Keratinocyte (primary cell): ENCODE measurements around the gene SHOC1. TPM values are rescaled to one million over a fixed set of nuclear protein-coding genes. Genes with fewer than 3 reads are reported as not detected.
A peak's percentile ranks its signal among the peaks of the same experiment; 100 is the strongest.

Experiments used
- DNase-seq: peaks from one replicate; pipeline ENCODE4 v3.0.0-alpha.2; 2011; ENCODE audit warnings: low read depth, missing footprints, low spot score
- FAIRE-seq: peaks from 2 replicates; lab custom pipeline; 2011; peaks lifted over from hg19 to GRCh38; lab: Jason Lieb, UNC
- H2AFZ ChIP-seq: 2 replicates; pipeline ENCODE4 v1.6.0; 2012; ENCODE audit warnings: low read length, control low read depth, inconsistent platforms; ENCODE audit not compliant: control insufficient read depth
- H3K27ac ChIP-seq: 2 replicates; pipeline ENCODE4 v1.5.1; 2011; ENCODE audit warnings: low read length; ENCODE audit not compliant: control insufficient read depth, insufficient read depth
- H3K27me3 ChIP-seq: 3 replicates; pipeline ENCODE4 v1.6.0; 2011; ENCODE audit warnings: low read length; ENCODE audit not compliant: control insufficient read depth, insufficient read depth; ENCODE audit errors: extremely low read depth
- H3K36me3 ChIP-seq, 2 experiments: 2 replicates in 1 of 2; 3 replicates in 1 of 2; pipeline ENCODE4 v1.5.1; 2011; ENCODE audit warnings: low read length in 2 of 2, mild to moderate bottlenecking in 1 of 2; ENCODE audit not compliant: control insufficient read depth in 2 of 2, insufficient read depth in 2 of 2; ENCODE audit errors: extremely low read depth in 1 of 2
- H3K4me1 ChIP-seq: 3 replicates; pipeline ENCODE4 v1.5.1; 2011; ENCODE audit warnings: low read length; ENCODE audit not compliant: control insufficient read depth, insufficient read depth; ENCODE audit errors: extremely low read depth
- H3K4me2 ChIP-seq: 3 replicates; pipeline ENCODE4 v1.6.0; 2011; ENCODE audit warnings: low read depth, low read length; ENCODE audit not compliant: control insufficient read depth, insufficient read depth; ENCODE audit errors: extremely low read depth
- H3K4me3 ChIP-seq, 3 experiments: fragments of 200-600 bp in 1 of 3; sonication (generic) in 1 of 3; 2 replicates in 2 of 3; 3 replicates in 1 of 3; pipeline ENCODE4 v1.5.1; 2011 to 2016; ENCODE audit warnings: low read length in 3 of 3, mild to moderate bottlenecking in 3 of 3, control low read depth in 2 of 3, inconsistent platforms in 1 of 3, low read depth in 1 of 3, mixed read lengths in 1 of 3, mixed run types in 1 of 3, moderate library complexity in 1 of 3; ENCODE audit not compliant: control insufficient read depth in 2 of 3, insufficient read depth in 2 of 3; ENCODE audit errors: extremely low read depth in 1 of 3
- H3K79me2 ChIP-seq: 2 replicates; pipeline ENCODE4 v1.6.0; 2012; ENCODE audit warnings: low read length; ENCODE audit not compliant: control insufficient read depth, insufficient read depth
- H3K9ac ChIP-seq: 3 replicates; pipeline ENCODE4 v1.6.0; 2011; ENCODE audit warnings: low read length; ENCODE audit not compliant: control insufficient read depth, insufficient read depth; ENCODE audit errors: extremely low read depth
- H3K9me1 ChIP-seq: 3 replicates; pipeline ENCODE4 v1.6.0; 2011; ENCODE audit warnings: low read length; ENCODE audit not compliant: control insufficient read depth, insufficient read depth; ENCODE audit errors: extremely low read depth
- H3K9me3 ChIP-seq: 2 replicates; pipeline ENCODE4 v1.5.1; 2012; ENCODE audit warnings: low read depth, low read length; ENCODE audit not compliant: control insufficient read depth
- H4K20me1 ChIP-seq: 3 replicates; pipeline ENCODE4 v1.6.0; 2011; ENCODE audit warnings: low read length; ENCODE audit not compliant: control insufficient read depth, insufficient read depth; ENCODE audit errors: extremely low read depth
- CTCF ChIP-seq, 3 experiments: IDR thresholded peaks in 1 of 3; conservative IDR thresholded peaks in 1 of 3; optimal IDR thresholded peaks in 1 of 3; 2 replicates in 2 of 3; 3 replicates in 1 of 3; pipeline versions ENCODE3 to v1.5.1; 2011; ENCODE audit warnings: low read length in 3 of 3, mild to moderate bottlenecking in 3 of 3, moderate library complexity in 2 of 3, control low read depth in 1 of 3, inconsistent platforms in 1 of 3; ENCODE audit not compliant: insufficient read depth in 2 of 3; ENCODE audit errors: extremely low read depth in 1 of 3
- EZH2 ChIP-seq: IDR thresholded peaks from one replicate; pipeline ENCODE4 v1.6.1; 2012; ENCODE audit warnings: inconsistent platforms, mild to moderate bottlenecking, low read length, moderate library complexity
- dilution Hi-C: fragments of 300-500 bp; cut with MboI; formaldehyde crosslinking; loops from one replicate; pipeline ENCODE4 v1.7.0; 2020; ENCODE audit warnings: low sequenced_read_pairs; ENCODE audit not compliant: extremely low pct_ligation_motif_present
- polyA plus RNA-seq, 5 experiments: library from polyadenylated mRNA; depleted of rRNA in 3 of 5; stranded (reverse) in 3 of 5; stranded (forward) in 1 of 5; unstranded in 1 of 5; fragments of >200 nt; gene quantifications; 1 replicate in 1 of 5; 2 replicates in 3 of 5; 3 replicates in 1 of 5; pipeline versions ENCODE4 v1.2.1 to v1.2.3, GENCODE V29; 2011 to 2012; ENCODE audit warnings: missing spikeins in 2 of 5, low read depth in 1 of 5, low replicate concordance in 1 of 5

SHOC1 gene
- polyA plus RNA-seq, 1 donor (not counting 4 experiments of a cell fraction or from before 2014, with no cell fraction given) = 0.03 TPM

- DNase-seq = no peak
- Histone ChIP-seq H3K4me2 (no peak overlapping the region), H3K27ac (no peak overlapping the region), H3K4me3 (no peak overlapping the region), H3K27me3 (no peaks in the 10 kb centered on the region), H3K79me2 (no peaks in the 10 kb centered on the region), H4K20me1 (no peaks in the 10 kb centered on the region), H3K4me1 (peaks cover 29% of the 10 kb centered on the region), H2AFZ (no peak overlapping the region), H3K9ac (no peak overlapping the region), H3K9me1 (no peaks in the 10 kb centered on the region), H3K9me3 (no peaks in the 10 kb centered on the region), H3K36me3 (no peaks in the 10 kb centered on the region)
- peak; percentile 34 for FAIRE-seq
- no peak for TF ChIP-seq EZH2
- dilution Hi-C loops = no loop called here
Measured at GRCh38 chr9:111833941-111834340, 39.2 kb upstream of the SHOC1 start.

- dilution Hi-C loops = no loop called here
- H3K79me2 ChIP-seq = no peaks in the 10 kb centered on the region
- H3K9ac ChIP-seq = no peak overlapping the region
- no peak overlapping the region for H3K4me3 ChIP-seq
- no peak overlapping the region for H2AFZ ChIP-seq
- DNase-seq (no peak), FAIRE-seq (no peak)
- H3K27ac ChIP-seq = no peak overlapping the region
- H3K36me3 ChIP-seq = no peaks in the 10 kb centered on the region
- H4K20me1 ChIP-seq = no peaks in the 10 kb centered on the region
- peaks cover 35% of the 10 kb centered on the region for H3K4me1 ChIP-seq
- no peaks in the 10 kb centered on the region for H3K9me3 ChIP-seq
- H3K4me2 ChIP-seq = no peak overlapping the region
- H3K27me3 ChIP-seq = no peaks in the 10 kb centered on the region
- H3K9me1 ChIP-seq = no peaks in the 10 kb centered on the region
- TF ChIP-seq CTCF (optimal IDR thresholded peaks at IDR 0.05 in 1 of 3, IDR thresholded peaks at IDR 0.05 in 1 of 3, conservative IDR thresholded peaks at IDR 0.05 in 1 of 3; ENCODE audit: extremely low read depth in 1 of 3, insufficient read depth in 2 of 3, low read length in 3 of 3) (no peak), EZH2 (no peak)
Measured at GRCh38 chr9:111832449-111832848, 37.7 kb upstream of the SHOC1 start.
